Stimulated activated CD8-positive, alpha-beta memory T cell treated with anti-CD3 and anti-CD28 coated beads, Interleukin-12 subunit alpha, Interleukin-12 subunit beta, amount 100 ng/mL, for 4 hours (primary cell): Measurements from ENCODE around the gene SPTBN1.
"Not testable (repeated sequence)": the region's sequence is repeated elsewhere in the genome, so short reads cannot be mapped to it uniquely, and the experiment has no call there.

ENCODE experiments used
- DNase-seq: peaks from one replicate; pipeline ENCODE4 v3.0.0-alpha.2; 2020; ENCODE audit warnings: low read depth

SPTBN1 gene

GRCh38 chr2:54470266-54470938, 14.3 kb downstream of the SPTBN1 start:
- DNase-seq, result no peak

- no peak for DNase-seq
These were observed 15.1 kb downstream of the SPTBN1 start for GRCh38 chr2:54471221-54471711.

- DNase-seq, result no peak
These were observed 17.7 kb downstream of the SPTBN1 start for GRCh38 chr2:54473851-54474250.

GRCh38 chr2:54475285-54475684, 19.2 kb downstream of the SPTBN1 start:
- no peak for DNase-seq

- no peak for DNase-seq
These were observed 19.8 kb downstream of the SPTBN1 start for GRCh38 chr2:54475919-54476318.

- DNase-seq, result no peak
These were observed 20.7 kb downstream of the SPTBN1 start for GRCh38 chr2:54476852-54477251.

GRCh38 chr2:54477896-54478295, 21.8 kb downstream of the SPTBN1 start:
- DNase-seq, result no peak

- DNase-seq, result no peak
These were observed 22.8 kb downstream of the SPTBN1 start for GRCh38 chr2:54478899-54479298.

- DNase-seq, result no peak
These were observed 23.3 kb downstream of the SPTBN1 start for GRCh38 chr2:54479424-54479823.

GRCh38 chr2:54480025-54480424, 23.9 kb downstream of the SPTBN1 start:
- no peak for DNase-seq

- DNase-seq, result no peak
These were observed 25.6 kb downstream of the SPTBN1 start for GRCh38 chr2:54481686-54482085.

GRCh38 chr2:54482715-54483114, 26.6 kb downstream of the SPTBN1 start:
- DNase-seq, result no peak

GRCh38 chr2:54483426-54483825, 27.3 kb downstream of the SPTBN1 start:
- no peak for DNase-seq

GRCh38 chr2:54485756-54486155, 29.6 kb downstream of the SPTBN1 start:
- DNase-seq, result not testable (repeated sequence)

GRCh38 chr2:54486766-54487165, 30.6 kb downstream of the SPTBN1 start:
- no peak for DNase-seq

- DNase-seq, result no peak
These were observed 34.7 kb downstream of the SPTBN1 start for GRCh38 chr2:54490863-54491262.

GRCh38 chr2:54492335-54492734, 36.2 kb downstream of the SPTBN1 start:
- no peak for DNase-seq

GRCh38 chr2:54494087-54494486, 38.0 kb downstream of the SPTBN1 start:
- DNase-seq, result no peak

GRCh38 chr2:54496920-54497319, 40.8 kb downstream of the SPTBN1 start:
- no peak for DNase-seq

- no peak for DNase-seq
These were observed 41.9 kb downstream of the SPTBN1 start for GRCh38 chr2:54497763-54498680.

- DNase-seq, result no peak
These were observed 43.5 kb downstream of the SPTBN1 start for GRCh38 chr2:54499661-54500060.

GRCh38 chr2:54500404-54501205, 44.5 kb downstream of the SPTBN1 start:
- no peak for DNase-seq
